ENCODE measurements around the gene CFAP410.

GRCh38 chr21:44383216-44383615 lies 44.0 kb upstream of the CFAP410 start:
- TF ChIP-seq CTCF (IDR thresholded peaks at IDR 0.05; ENCODE audit: low read length), result no peak
- no peak for TF ChIP-seq EZH2phosphoT487 (IDR thresholded peaks at IDR 0.05; ENCODE audit: low read length)

Measured in MM.1S (cell line).